SHP77 (cell line): Measurements from ENCODE around the gene NCEH1.
A peak's percentile ranks its signal among the peaks of the same experiment; 100 is the strongest.
"Not testable (repeated sequence)": the region's sequence is repeated elsewhere in the genome, so short reads cannot be mapped to it uniquely, and the experiment has no call there.

ENCODE experiments used
- DNase-seq, 2 experiments: peaks; one replicate each; lab custom pipeline; 2025; lab: John Stamatoyannopoulos, UW

Gene NCEH1

GRCh38 chr3:172675441-172676193, 35.2 kb downstream of the NCEH1 start:
- DNase-seq: peak; percentile 2 to 33

- DNase-seq: peak; percentile 74 to 78
Observed at GRCh38 chr3:172673210-172673679, 37.6 kb downstream of the NCEH1 start.

GRCh38 chr3:172669021-172669420, 41.8 kb downstream of the NCEH1 start:
- no peak for DNase-seq

GRCh38 chr3:172666873-172667694, 43.8 kb downstream of the NCEH1 start:
- peak; percentile 66 to 70 for DNase-seq

- no peak for DNase-seq
Observed at GRCh38 chr3:172666181-172666872, 44.5 kb downstream of the NCEH1 start.

GRCh38 chr3:172665510-172665909, 45.4 kb downstream of the NCEH1 start:
- not testable (repeated sequence) for DNase-seq

- DNase-seq: not testable (repeated sequence)
Observed at GRCh38 chr3:172660421-172660820, 50.4 kb downstream of the NCEH1 start.

- no peak for DNase-seq
Observed at GRCh38 chr3:172659246-172660002, 51.4 kb downstream of the NCEH1 start.

- no peak for DNase-seq
Observed at GRCh38 chr3:172658344-172659245, 52.3 kb downstream of the NCEH1 start.

- DNase-seq: no peak
Observed at GRCh38 chr3:172656602-172657001, 54.3 kb downstream of the NCEH1 start.

GRCh38 chr3:172655388-172655787, 55.5 kb downstream of the NCEH1 start:
- DNase-seq: no peak

- no peak for DNase-seq
Observed at GRCh38 chr3:172654470-172654869, 56.4 kb downstream of the NCEH1 start.

GRCh38 chr3:172653004-172653572, 57.8 kb downstream of the NCEH1 start:
- DNase-seq: no peak

GRCh38 chr3:172651936-172652625, 58.8 kb downstream of the NCEH1 start:
- DNase-seq: no peak

GRCh38 chr3:172649987-172650386, 60.9 kb downstream of the NCEH1 start:
- DNase-seq: no peak

GRCh38 chr3:172648747-172649146, 62.1 kb downstream of the NCEH1 start:
- no peak for DNase-seq

- DNase-seq: peak; percentile 71 to 77
Observed at GRCh38 chr3:172647823-172648222, 63.0 kb downstream of the NCEH1 start.

- DNase-seq: no peak
Observed at GRCh38 chr3:172647080-172647479, 63.8 kb downstream of the NCEH1 start.

- DNase-seq: peak; percentile 33 to 57
Observed at GRCh38 chr3:172646439-172647015, 64.3 kb downstream of the NCEH1 start.
